ENCODE measurements around the gene TLL2.

DNA sequence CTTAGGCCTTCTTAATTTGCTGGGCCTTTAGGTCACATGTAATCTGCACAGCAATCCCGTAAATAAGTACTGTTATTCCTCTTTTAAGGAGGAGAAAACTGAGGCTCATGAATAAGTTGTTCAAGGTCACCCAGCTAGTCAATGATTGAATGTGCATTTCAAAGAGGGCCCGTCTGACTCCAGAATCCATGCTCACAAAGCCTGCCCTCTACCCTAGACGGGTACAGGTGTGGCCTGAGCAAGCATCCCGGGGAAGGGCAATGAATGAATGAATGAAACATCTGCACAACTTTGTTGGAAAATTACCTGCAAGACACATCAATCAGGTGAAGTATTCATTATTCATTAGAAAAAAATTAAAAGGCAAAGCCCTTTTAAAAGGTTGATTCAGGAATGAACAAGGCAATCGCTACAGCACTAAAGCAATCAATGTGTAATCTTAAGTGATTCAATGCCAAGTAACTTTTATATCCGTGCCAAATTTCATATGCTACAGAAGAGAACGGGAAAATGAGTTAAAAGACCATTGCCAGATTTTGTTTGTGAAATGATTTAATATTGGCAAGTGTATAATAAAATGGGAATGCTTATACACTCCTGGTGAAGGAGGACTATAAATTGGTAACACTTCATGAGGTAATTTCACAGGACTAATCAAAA, 61.1 kb downstream of the TLL2 start:
- TF ChIP-seq, protein P1, sequence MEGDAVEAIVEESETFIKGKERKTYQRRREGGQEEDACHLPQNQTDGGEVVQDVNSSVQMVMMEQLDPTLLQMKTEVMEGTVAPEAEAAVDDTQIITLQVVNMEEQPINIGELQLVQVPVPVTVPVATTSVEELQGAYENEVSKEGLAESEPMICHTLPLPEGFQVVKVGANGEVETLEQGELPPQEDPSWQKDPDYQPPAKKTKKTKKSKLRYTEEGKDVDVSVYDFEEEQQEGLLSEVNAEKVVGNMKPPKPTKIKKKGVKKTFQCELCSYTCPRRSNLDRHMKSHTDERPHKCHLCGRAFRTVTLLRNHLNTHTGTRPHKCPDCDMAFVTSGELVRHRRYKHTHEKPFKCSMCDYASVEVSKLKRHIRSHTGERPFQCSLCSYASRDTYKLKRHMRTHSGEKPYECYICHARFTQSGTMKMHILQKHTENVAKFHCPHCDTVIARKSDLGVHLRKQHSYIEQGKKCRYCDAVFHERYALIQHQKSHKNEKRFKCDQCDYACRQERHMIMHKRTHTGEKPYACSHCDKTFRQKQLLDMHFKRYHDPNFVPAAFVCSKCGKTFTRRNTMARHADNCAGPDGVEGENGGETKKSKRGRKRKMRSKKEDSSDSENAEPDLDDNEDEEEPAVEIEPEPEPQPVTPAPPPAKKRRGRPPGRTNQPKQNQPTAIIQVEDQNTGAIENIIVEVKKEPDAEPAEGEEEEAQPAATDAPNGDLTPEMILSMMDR (IDR thresholded peaks at IDR 0.05) = no peak
- TF ChIP-seq SP1 (CRISPR knock-in tag; conservative IDR thresholded peaks at IDR 0.05) (no peak), ZNF121 (CRISPR knock-in tag; IDR thresholded peaks at IDR 0.05) (no peak), ZNF219 (CRISPR knock-in tag; IDR thresholded peaks at IDR 0.05; ENCODE audit: borderline replicate concordance) (no peak), NFYB (CRISPR knock-in tag; conservative IDR thresholded peaks at IDR 0.05; ENCODE audit: low read depth) (no peak), CREM (CRISPR knock-in tag; IDR thresholded peaks at IDR 0.05) (no peak), ETV6 (CRISPR knock-in tag; IDR thresholded peaks at IDR 0.05) (no peak)
- TF ChIP-seq, protein P2, sequence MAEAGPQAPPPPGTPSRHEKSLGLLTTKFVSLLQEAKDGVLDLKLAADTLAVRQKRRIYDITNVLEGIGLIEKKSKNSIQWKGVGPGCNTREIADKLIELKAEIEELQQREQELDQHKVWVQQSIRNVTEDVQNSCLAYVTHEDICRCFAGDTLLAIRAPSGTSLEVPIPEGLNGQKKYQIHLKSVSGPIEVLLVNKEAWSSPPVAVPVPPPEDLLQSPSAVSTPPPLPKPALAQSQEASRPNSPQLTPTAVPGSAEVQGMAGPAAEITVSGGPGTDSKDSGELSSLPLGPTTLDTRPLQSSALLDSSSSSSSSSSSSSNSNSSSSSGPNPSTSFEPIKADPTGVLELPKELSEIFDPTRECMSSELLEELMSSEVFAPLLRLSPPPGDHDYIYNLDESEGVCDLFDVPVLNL (CRISPR knock-in tag; IDR thresholded peaks at IDR 0.05; ENCODE audit: borderline replicate concordance, low read depth) = no peak
- TF ChIP-seq, protein P3, sequence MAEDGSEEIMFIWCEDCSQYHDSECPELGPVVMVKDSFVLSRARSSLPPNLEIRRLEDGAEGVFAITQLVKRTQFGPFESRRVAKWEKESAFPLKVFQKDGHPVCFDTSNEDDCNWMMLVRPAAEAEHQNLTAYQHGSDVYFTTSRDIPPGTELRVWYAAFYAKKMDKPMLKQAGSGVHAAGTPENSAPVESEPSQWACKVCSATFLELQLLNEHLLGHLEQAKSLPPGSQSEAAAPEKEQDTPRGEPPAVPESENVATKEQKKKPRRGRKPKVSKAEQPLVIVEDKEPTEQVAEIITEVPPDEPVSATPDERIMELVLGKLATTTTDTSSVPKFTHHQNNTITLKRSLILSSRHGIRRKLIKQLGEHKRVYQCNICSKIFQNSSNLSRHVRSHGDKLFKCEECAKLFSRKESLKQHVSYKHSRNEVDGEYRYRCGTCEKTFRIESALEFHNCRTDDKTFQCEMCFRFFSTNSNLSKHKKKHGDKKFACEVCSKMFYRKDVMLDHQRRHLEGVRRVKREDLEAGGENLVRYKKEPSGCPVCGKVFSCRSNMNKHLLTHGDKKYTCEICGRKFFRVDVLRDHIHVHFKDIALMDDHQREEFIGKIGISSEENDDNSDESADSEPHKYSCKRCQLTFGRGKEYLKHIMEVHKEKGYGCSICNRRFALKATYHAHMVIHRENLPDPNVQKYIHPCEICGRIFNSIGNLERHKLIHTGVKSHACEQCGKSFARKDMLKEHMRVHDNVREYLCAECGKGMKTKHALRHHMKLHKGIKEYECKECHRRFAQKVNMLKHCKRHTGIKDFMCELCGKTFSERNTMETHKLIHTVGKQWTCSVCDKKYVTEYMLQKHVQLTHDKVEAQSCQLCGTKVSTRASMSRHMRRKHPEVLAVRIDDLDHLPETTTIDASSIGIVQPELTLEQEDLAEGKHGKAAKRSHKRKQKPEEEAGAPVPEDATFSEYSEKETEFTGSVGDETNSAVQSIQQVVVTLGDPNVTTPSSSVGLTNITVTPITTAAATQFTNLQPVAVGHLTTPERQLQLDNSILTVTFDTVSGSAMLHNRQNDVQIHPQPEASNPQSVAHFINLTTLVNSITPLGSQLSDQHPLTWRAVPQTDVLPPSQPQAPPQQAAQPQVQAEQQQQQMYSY (CRISPR knock-in tag; IDR thresholded peaks at IDR 0.05) = no peak
- TF ChIP-seq, protein P4, sequence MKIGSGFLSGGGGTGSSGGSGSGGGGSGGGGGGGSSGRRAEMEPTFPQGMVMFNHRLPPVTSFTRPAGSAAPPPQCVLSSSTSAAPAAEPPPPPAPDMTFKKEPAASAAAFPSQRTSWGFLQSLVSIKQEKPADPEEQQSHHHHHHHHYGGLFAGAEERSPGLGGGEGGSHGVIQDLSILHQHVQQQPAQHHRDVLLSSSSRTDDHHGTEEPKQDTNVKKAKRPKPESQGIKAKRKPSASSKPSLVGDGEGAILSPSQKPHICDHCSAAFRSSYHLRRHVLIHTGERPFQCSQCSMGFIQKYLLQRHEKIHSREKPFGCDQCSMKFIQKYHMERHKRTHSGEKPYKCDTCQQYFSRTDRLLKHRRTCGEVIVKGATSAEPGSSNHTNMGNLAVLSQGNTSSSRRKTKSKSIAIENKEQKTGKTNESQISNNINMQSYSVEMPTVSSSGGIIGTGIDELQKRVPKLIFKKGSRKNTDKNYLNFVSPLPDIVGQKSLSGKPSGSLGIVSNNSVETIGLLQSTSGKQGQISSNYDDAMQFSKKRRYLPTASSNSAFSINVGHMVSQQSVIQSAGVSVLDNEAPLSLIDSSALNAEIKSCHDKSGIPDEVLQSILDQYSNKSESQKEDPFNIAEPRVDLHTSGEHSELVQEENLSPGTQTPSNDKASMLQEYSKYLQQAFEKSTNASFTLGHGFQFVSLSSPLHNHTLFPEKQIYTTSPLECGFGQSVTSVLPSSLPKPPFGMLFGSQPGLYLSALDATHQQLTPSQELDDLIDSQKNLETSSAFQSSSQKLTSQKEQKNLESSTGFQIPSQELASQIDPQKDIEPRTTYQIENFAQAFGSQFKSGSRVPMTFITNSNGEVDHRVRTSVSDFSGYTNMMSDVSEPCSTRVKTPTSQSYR (CRISPR knock-in tag; IDR thresholded peaks at IDR 0.05) = no peak
- TF ChIP-seq, protein P5, sequence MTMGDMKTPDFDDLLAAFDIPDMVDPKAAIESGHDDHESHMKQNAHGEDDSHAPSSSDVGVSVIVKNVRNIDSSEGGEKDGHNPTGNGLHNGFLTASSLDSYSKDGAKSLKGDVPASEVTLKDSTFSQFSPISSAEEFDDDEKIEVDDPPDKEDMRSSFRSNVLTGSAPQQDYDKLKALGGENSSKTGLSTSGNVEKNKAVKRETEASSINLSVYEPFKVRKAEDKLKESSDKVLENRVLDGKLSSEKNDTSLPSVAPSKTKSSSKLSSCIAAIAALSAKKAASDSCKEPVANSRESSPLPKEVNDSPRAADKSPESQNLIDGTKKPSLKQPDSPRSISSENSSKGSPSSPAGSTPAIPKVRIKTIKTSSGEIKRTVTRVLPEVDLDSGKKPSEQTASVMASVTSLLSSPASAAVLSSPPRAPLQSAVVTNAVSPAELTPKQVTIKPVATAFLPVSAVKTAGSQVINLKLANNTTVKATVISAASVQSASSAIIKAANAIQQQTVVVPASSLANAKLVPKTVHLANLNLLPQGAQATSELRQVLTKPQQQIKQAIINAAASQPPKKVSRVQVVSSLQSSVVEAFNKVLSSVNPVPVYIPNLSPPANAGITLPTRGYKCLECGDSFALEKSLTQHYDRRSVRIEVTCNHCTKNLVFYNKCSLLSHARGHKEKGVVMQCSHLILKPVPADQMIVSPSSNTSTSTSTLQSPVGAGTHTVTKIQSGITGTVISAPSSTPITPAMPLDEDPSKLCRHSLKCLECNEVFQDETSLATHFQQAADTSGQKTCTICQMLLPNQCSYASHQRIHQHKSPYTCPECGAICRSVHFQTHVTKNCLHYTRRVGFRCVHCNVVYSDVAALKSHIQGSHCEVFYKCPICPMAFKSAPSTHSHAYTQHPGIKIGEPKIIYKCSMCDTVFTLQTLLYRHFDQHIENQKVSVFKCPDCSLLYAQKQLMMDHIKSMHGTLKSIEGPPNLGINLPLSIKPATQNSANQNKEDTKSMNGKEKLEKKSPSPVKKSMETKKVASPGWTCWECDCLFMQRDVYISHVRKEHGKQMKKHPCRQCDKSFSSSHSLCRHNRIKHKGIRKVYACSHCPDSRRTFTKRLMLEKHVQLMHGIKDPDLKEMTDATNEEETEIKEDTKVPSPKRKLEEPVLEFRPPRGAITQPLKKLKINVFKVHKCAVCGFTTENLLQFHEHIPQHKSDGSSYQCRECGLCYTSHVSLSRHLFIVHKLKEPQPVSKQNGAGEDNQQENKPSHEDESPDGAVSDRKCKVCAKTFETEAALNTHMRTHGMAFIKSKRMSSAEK (CRISPR knock-in tag; IDR thresholded peaks at IDR 0.05; ENCODE audit: borderline replicate concordance) = no peak
- TF ChIP-seq, protein P6, sequence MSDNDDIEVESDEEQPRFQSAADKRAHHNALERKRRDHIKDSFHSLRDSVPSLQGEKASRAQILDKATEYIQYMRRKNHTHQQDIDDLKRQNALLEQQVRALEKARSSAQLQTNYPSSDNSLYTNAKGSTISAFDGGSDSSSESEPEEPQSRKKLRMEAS (CRISPR knock-in tag; IDR thresholded peaks at IDR 0.05) = no peak
- TF ChIP-seq, protein P7, sequence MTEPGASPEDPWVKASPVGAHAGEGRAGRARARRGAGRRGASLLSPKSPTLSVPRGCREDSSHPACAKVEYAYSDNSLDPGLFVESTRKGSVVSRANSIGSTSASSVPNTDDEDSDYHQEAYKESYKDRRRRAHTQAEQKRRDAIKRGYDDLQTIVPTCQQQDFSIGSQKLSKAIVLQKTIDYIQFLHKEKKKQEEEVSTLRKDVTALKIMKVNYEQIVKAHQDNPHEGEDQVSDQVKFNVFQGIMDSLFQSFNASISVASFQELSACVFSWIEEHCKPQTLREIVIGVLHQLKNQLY (CRISPR knock-in tag; IDR thresholded peaks at IDR 0.05) = no peak

Data from WTC11 (cell line).